GM12874 (cell line): ENCODE measurements around the gene S100A7.

ENCODE experiments used
- CTCF ChIP-seq: IDR thresholded peaks from 2 replicates; pipeline ENCODE4 v1.5.1; 2011; ENCODE audit warnings: low read depth, mild to moderate bottlenecking, control low read depth, low read length, moderate library complexity; ENCODE audit not compliant: insufficient read depth

The S100A7 gene

GRCh38 chr1:153475282-153475681 lies 14.8 kb upstream of the S100A7 start:
- no peak for TF ChIP-seq CTCF

GRCh38 chr1:153474347-153474746 lies 13.9 kb upstream of the S100A7 start:
- no peak for TF ChIP-seq CTCF

- TF ChIP-seq CTCF: no peak
Measured at GRCh38 chr1:153470707-153471106, 10.3 kb upstream of the S100A7 start.

GRCh38 chr1:153466908-153467307 lies 6.5 kb upstream of the S100A7 start:
- no peak for TF ChIP-seq CTCF

GRCh38 chr1:153465811-153466636 lies 5.6 kb upstream of the S100A7 start:
- peak; percentile 87 for TF ChIP-seq CTCF

GRCh38 chr1:153459655-153460054 lies 796 bp downstream of the S100A7 start:
- no peak for TF ChIP-seq CTCF

GRCh38 chr1:153456396-153456795 lies 4.1 kb downstream of the S100A7 start:
- TF ChIP-seq CTCF: no peak
